HG02973 (cell line): ENCODE measurements around the gene ATXN1.

Source experiments
- ATAC-seq: cut with Tn5 transposase; IDR thresholded peaks from one replicate; pipeline ENCODE4 v1.9.1; 2021; ENCODE audit warnings: moderate library complexity; ENCODE audit not compliant: unreplicated experiment

The ATXN1 gene

DNA sequence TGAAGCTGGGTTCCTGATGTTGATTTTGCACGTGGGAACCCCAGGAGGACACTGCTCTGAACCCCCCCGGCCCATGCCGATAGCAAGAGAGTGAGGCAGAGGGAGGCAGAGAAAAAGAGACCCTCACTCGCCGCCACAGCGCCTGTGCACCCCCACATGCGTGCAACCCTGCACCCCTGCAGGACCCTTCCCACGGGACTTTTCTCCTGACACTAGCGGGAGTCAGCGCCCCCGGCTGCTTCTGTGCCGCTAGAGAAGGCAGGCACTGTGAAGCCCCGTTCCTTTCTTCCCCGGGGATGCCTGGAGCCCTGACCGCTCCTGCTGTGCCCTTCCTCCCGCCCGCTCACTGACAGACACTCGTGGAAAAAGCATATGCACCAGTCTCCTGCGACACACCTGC, 455.5 kb downstream of the ATXN1 start:
- ATAC-seq, result peak; percentile 30

- ATAC-seq, result peak; percentile 82
These were observed 456.0 kb downstream of the ATXN1 start for GRCh38 chr6:16305246-16305725.

DNA sequence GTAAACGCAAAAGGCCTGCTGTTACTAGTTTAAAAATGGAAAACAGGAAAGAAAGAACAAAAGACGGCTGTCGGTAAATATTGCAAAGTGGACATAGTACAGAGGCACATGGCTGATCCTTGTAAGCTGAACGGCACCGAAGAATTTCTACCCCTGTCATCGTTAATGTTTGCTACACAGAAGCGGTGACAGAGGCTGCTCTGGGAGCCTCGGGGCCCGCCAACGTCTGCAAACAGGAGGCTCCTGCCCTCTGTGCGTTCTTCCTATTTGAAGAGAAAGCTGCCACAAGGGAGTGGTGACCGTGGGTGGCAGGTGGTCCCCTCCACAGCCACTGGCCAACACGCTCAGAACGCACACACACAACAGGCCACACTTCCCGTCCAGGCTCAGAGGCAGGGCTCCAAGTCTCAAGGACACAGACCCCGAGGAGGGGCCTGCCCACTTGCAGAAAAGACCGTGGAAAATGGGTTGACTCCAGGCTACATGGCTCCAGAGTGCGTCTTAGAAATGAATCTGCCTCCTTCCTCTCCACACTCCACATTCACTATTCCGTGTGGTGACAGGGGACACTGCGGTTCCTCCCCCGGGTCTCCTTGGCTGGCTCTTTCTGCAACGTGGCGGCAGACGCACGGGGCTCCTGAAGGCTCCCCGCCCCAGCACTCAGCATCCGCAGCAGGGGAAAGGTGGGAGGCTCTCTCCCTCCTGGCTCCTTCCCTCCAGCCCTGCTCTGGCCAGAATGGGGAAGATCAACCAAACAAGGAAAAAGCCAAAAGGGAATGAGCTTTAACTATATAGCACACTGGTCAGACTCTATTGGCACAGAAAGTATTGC, 458.3 kb downstream of the ATXN1 start:
- no peak for ATAC-seq

DNA sequence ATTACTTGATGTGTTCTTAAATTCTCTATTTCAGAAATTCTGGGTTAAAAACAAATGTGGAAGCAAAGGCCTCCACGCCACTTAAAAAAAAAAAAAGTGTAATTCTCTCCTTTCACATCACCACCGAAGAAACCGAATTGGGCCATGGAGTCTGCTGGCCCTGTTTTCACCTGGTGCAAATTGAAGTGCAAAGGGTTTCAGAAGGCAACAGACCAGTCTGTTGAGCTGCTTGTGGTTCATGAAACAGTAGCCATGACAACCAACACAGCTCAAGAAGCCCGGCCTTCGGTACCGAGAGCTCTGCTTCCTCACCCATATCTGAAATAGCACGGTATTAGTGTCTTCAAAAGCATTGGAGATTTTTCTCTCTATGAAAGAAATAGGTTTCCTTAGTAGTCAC, 459.7 kb downstream of the ATXN1 start:
- peak; percentile 52 for ATAC-seq

DNA sequence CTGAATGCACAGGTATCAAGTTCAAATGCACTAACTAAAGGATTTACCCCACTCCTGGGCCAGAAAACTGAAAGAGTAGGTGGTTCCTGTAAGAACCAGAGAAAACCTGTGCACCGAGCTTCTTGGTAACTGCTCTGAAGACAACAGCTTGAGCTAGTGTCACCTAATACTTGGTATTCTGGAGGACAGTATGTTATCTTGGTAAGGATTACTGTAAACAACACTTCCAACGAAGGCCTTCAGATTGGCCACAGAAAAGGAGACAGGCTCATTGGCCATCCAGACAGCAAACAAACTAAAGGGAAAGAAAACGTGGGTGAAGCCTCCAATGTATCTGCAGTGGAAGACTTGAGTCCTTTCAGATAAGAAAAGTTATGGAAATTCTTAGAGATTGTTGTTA, 461.4 kb downstream of the ATXN1 start:
- ATAC-seq, result no peak

GRCh38 chr6:16296061-16296670, 465.1 kb downstream of the ATXN1 start:
- ATAC-seq, result no peak

- no peak for ATAC-seq
These were observed 465.8 kb downstream of the ATXN1 start for GRCh38 chr6:16295471-16295870.

- no peak for ATAC-seq
These were observed 466.2 kb downstream of the ATXN1 start for GRCh38 chr6:16295060-16295459.

DNA sequence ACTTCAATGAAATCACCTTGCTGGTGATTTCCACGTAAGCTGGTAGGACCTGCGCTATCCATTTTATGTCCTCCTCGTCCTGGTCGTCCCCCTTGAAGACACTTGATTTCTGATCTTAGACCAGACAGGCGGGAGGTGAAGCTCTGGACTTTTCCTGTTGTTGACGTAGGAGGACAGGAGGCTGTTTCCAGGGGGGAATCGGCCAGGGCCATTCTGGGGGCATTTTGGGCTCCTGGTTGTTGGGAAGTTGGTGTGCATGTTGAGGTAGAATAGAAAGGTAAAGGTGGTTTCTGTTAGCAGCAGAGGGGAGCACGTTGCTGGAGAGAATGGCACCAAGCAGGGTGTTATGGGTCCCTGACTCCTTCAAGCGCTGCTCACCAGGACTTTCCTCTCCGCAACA, 466.9 kb downstream of the ATXN1 start:
- ATAC-seq, result no peak

DNA sequence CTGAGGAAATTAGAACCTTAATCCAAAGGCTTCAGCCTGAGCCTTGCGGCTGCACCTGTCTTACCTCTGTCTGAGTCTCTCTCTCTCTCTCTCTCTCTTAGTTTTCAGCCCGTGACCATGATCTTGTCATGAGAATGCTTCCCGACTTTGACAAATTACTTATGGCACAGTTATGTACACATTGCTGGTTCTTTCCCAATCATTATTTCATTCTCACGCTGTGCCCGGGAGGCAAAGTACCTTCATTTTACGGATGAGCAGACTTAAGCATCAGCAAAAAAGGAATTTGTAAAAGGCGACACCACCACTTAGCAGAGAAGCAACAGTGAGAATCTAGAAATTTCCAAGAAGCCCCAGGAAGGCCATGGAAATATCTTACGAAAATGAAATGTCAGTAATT, 468.3 kb downstream of the ATXN1 start:
- no peak for ATAC-seq

DNA sequence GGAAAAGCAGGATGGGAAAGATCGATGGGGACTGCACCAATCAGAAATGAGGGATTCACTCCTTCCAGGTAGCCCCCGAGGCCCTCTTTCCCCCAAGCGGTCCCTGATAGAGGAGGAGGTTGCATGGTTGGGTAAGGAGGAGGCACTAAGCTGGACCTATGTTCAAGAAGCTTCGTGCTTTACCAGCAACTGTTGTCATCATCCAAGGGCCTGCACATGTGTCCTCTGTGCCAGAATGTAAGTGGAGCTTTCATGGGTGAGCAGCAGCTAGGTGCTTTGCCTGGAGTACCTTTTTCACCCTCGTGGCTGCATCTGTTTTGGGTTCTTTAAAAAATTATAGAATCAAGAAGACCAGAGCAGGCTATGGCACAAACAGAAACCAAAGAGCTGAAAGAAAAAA, 468.8 kb downstream of the ATXN1 start:
- no peak for ATAC-seq

- no peak for ATAC-seq
These were observed 469.5 kb downstream of the ATXN1 start for GRCh38 chr6:16291739-16292138.

DNA sequence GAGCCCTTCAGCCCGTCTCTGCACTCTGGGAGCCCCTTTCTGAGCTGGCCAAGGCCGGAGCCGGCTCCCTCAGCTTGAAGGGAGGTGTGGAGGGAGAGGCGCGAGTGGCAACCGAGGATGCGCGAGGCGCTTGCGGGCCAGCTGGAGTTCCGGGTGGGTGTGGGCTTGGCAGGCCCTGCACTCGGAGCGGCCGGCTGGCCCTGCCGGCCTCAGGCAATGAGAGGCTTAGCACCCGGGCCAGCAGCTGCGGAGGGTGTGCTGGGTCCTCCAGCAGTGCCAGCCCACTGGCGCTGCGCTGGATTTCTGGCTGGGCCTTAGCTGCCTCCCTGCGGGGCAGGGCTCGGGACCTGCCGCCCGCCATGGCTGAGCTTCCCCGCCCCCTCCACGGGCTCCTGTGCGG, 473.1 kb downstream of the ATXN1 start:
- no peak for ATAC-seq

DNA sequence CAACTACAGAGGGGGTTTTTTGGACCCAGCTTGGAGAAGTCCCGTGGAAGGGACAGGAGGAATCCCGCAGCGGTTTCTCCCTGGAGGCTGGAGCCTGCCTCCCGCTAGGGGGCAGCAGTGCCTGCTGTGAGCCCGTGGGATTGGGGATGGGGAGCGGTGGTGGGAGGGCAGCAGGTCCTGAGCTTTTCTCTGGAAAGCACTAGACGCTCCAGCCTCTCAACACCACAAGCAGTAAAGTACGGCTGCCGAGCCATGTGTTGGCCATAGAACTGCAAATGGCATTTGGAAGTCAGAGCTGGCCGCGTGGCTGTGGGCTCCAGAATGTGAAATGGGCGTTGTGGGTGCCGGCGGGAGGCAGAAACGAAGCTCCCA, 475.1 kb downstream of the ATXN1 start:
- no peak for ATAC-seq

GRCh38 chr6:16285467-16286150, 475.7 kb downstream of the ATXN1 start:
- ATAC-seq, result no peak

DNA sequence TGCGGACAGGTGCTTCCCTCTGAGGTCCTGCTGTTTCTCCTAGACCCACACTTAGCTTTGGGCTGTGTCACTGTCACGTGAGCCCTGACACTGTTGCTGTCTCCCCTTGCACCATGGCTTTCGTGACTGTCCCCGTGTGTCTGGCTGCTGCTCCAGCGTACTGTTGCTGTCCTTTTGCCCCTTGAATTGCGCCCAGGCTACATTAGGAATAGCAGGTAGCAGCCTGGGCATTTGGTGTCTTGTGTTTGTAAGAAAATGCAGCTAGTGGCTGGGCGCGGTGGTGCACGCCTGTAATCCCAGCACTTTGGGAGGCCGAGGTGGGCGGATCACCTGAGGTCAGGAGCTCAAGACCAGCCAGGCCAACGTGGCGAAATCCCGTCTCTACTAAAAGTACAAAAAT, 476.8 kb downstream of the ATXN1 start:
- ATAC-seq, result no peak

DNA sequence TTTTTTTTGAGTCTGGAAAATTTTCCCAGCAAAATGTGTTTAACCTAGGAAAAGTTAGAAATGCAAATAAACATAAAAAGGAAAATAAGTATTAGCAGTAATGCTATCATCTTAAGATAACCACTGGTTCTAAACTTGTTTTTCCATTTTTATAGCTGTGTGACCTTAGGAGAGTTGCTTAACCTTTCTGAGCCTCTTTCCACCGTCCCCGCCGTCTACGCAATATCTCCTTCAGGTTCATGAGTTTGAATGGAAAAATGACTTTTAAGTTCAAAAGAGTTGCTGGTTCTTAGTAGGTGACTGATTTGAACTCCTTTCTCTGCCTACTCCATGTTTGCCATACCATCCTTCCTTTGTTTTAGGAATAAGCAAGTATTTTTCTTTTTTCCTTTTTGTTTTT, 478.9 kb downstream of the ATXN1 start:
- ATAC-seq, result no peak

- no peak for ATAC-seq
These were observed 482.0 kb downstream of the ATXN1 start for GRCh38 chr6:16279243-16279642.

DNA sequence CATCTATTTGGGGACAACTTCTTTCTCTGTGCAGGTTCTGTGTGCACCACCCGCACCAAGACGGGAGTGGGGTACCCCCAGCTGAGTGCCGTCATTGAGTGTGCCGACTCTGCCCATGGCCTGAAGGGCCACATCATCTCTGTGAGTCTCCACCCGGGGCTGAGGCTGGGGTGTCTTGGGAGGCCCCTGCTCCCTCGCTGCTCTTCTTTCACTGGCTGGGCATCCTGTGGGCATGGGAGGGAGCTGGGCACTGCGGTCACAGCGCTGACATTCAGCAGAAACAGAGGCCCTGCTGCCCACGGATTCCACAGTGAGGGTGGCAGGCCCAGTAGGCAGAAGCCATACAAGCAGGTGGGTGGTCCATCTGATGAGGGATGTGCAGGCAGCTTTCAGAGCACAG, 482.5 kb downstream of the ATXN1 start:
- no peak for ATAC-seq

DNA sequence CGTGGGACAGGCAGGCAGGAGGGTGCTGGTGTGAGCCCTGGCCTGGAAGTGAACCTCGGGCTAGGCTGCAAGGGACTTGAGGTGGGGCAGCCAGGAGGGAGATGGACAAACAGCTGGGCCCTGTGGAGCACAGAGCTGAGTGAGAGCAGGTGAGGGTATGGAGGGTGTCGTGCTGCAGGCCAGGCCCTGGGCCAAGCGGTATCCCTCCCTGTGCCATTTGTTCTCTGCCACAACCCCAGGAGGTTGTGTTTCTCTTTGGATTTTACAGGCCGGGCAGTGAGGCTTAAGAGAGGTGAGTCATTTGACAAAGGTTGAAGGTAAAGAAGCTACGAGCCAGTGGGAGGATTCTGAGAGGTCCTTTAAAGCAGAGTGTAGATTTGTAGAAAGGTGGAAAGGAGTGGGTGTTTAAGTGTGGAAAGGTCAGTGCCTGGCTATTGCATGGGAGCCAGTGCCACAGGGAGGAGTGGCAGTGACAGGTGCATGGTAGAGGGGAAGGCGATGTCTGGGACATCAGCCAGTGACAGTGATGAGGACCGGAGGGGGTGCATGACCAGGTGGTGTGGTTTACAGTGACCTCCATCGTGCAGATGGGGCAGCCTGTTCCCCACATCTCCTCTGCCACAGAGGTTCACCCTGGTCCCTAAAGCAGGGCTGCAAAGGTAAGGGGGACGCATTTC, 483.1 kb downstream of the ATXN1 start:
- no peak for ATAC-seq
